GM21717 (cell line): Measurements from ENCODE around the gene SYT11.
A peak's percentile ranks its signal among the peaks of the same experiment; 100 is the strongest.
"Not testable (repeated sequence)": the region's sequence is repeated elsewhere in the genome, so short reads cannot be mapped to it uniquely, and the experiment has no call there.

Experiments
- ATAC-seq: cut with Tn5 transposase; IDR thresholded peaks from one replicate; pipeline ENCODE4 v1.9.1; 2021; ENCODE audit warnings: mild to moderate bottlenecking, moderate library complexity; ENCODE audit not compliant: unreplicated experiment

SYT11 gene, protein sequence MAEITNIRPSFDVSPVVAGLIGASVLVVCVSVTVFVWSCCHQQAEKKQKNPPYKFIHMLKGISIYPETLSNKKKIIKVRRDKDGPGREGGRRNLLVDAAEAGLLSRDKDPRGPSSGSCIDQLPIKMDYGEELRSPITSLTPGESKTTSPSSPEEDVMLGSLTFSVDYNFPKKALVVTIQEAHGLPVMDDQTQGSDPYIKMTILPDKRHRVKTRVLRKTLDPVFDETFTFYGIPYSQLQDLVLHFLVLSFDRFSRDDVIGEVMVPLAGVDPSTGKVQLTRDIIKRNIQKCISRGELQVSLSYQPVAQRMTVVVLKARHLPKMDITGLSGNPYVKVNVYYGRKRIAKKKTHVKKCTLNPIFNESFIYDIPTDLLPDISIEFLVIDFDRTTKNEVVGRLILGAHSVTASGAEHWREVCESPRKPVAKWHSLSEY

DNA sequence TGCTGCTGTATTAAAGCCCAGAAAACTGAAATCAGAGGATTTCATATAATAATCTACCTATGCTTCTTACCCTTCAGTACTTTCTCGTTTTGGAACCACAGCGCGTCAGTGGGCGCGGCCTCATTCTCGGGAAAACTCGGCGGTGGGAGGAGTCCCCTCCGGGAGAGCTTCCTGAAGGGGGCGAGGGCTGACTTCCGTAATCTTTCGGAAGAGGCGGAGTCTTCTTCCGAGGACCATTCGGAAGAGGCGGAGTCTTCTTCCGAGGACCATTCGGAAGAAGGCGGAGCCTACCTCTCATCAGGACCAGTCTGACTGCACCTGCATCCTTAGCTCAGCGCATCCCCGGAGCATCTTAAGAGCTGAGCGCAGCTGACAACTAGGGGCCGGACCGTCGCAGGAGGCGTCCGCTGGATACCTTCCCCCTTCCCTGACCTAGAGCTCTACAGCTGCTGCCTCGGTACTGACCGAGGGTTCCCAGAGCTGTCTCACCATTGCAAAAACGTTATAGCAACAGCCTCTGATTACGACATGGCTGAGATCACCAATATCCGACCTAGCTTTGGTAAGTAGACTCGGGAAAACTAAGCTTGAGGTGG lies at the start of gene SYT11:
SYT11 (plus strand) TSS at position 334 of the 596 bp plus-strand sequence; CDS start at position 529, 195 bp downstream.
- peak; percentile 54 for ATAC-seq

GRCh38 chr1:155812878-155813277 lies 46.5 kb upstream of the SYT11 start:
- ATAC-seq: no peak

- ATAC-seq: no peak
Measured at GRCh38 chr1:155813672-155814071, 45.7 kb upstream of the SYT11 start.

- ATAC-seq: no peak
Measured at GRCh38 chr1:155816351-155816750, 43.0 kb upstream of the SYT11 start.

GRCh38 chr1:155827450-155827849 lies 31.9 kb upstream of the SYT11 start:
- ATAC-seq: no peak

- no peak for ATAC-seq
Measured at GRCh38 chr1:155831279-155831976, 27.9 kb upstream of the SYT11 start.

DNA sequence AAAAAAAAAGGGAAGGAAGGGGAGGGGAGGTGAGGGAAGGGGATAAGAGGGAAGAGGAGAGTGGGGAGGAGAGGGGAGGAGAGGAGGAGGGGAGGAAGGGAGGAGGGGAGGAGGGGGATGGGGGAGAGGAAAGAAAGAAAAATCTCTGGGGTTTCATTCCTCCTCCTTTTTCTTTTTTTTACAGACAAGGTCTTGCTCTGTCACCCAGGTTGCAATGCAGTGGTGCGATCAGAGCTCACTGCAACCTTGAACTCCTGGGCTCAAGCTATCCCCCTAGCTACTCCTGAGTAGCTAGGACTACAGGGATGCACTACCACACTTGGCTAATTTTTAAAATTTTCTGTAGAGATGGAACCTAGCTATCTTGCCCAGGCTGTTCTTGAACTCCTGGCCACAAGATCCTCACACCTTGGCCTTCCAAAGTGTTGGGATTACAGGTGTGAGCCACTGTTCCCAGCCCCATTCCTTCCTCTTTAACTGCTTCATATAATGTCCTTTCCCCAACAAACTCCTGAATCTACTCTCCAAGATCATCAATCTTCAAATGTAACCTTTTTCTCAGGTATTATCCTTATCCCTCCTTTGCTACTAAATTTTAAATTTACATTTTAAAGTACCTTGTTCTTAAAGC lies 25.6 kb upstream of the SYT11 start:
- ATAC-seq: no peak

- no peak for ATAC-seq
Measured at GRCh38 chr1:155834296-155834926, 25.0 kb upstream of the SYT11 start.

GRCh38 chr1:155834927-155835399 lies 24.4 kb upstream of the SYT11 start:
- ATAC-seq: not testable (repeated sequence)

DNA sequence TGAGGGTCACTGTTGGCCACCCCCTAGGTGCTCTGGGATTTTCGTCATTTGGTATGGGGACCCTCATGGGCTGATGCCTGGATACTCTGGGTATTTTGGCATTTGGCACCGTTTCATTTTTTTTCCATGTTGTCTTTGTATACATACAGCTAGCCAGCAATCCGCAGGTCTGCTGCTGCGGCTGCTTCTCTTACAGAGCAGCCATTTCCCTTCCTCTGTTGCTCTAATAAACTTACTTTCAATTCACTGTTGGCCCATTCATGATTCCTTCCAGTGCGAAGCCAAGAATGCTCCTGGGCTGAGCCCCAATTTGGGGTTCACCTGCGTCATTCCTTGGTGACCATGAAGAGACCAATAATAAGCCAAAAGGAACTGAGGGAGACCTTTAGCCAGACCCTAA lies 23.8 kb upstream of the SYT11 start:
- ATAC-seq: no peak

- no peak for ATAC-seq
Measured at GRCh38 chr1:155840386-155840785, 19.0 kb upstream of the SYT11 start.

GRCh38 chr1:155844860-155845421 lies 14.4 kb upstream of the SYT11 start:
- no peak for ATAC-seq

- ATAC-seq: no peak
Measured at GRCh38 chr1:155847823-155848529, 11.4 kb upstream of the SYT11 start.

DNA sequence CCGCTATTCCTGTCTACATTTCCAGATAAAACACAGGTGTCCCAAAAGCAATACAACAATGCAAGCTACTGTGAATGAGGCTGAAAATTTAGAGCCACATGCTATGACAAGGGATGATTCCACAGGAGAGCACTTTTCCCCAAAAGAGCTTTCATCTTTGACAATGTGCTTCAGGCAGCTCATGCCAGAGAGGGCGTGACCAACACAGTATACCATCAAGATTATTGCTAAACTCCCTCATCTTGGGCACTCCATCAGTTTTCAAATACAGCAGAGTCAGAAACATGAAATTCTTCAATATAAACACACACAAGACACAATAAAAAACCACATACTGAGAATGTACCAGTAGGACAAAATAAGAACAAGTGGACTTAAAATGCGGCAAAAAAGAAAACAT lies 9.0 kb upstream of the SYT11 start:
- ATAC-seq: no peak

DNA sequence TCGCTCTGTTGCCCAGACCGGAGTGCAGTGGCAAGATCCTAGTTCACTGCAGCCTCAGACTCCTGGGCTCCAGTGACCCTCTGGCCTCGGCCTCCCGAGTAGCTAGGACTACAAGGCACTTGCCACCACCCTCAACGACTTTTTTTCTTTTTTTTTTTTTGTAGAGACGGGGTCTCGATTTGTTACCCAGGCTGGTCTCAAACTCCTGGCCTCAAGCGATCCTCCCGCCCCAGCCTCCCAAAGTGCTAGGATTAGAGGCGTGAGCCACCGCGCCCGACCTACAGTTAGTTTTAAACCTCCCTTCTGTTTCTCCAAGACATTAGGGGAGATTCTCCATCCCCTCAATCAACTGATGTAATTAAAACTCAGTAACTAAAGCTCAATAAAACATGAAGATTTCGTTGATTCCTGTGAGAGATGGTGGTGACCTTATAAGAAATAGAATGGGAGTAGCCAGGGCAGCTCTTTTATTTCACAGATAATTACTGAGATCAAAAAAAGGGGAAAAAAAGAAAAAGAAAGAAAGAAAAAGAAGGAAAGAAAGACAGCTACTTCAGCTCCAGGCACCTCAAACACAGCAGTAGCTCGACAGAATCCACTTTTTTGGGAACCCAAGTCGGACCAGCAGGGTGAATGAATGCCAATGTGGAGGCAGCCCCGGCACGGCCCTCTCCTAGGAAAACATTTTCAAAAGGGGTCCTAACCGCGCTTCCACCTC lies 3.0 kb upstream of the SYT11 start:
- no peak for ATAC-seq

DNA sequence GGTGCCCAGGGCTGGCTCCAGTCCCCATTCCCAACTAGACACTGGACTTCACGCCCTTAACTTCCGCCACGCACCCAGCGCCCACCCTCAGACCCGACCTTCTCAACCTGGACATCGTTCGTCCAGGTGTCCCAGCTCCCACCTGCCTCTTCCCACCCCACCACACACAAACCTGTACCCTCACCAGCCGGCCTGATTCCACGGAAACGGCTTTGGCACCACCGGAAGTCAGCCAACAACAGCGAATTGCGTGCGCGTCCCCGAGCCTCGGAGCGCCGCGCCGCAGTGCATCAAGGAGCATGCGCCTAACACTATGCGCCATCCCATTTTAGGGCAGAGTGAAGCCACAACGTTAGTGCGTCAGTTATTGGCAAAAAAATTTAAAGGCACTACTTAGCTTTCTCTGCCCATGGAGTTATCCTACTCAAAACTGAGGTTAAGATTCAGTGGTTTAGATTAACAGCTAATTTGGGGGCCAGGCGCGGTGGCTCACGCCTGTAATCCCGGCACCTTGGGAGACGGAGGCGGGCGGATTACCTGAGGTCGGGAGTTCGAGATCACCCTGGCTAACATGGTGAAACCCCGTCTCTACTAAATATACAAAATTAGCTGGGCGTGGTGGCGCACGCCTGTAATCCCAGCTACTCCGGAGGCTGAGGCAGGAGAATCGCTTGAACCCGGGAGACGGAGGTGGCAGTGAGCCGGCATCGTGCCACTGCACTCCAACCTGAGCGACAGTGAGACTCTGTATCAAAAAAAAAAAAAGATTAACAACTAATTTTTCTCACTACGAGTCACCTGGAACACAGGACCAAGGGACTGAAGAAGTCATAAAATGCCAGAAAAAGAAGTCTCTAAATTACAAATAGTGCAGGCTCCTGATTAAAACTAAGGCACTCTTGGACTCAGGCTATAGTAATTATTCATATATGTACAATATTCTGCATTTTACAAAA lies 2.1 kb upstream of the SYT11 start, which contains the start of gene GON4L:
GON4L (minus strand) TSS at position 240 of the 956 bp plus-strand sequence. CDS start 3,434 bp downstream, outside the sequence.
- peak; percentile 58 for ATAC-seq

- no peak for ATAC-seq
Measured at GRCh38 chr1:155858800-155859233, 550 bp upstream of the SYT11 start.
